Stimulated activated CD4-positive, alpha-beta T cell treated with anti-CD3 and anti-CD28 coated beads, Interleukin-12 subunit alpha, Interleukin-12 subunit beta, amount 100 ng/mL, for 48 hours (primary cell): Measurements from ENCODE around the gene ST6GALNAC3.

Experiments used
- DNase-seq, 3 donors: peaks; one replicate each; pipeline ENCODE4 v3.0.0-alpha.2; 2020; ENCODE audit warnings: low read depth in 2 of 3, low spot score in 1 of 3

ST6GALNAC3 gene

DNA sequence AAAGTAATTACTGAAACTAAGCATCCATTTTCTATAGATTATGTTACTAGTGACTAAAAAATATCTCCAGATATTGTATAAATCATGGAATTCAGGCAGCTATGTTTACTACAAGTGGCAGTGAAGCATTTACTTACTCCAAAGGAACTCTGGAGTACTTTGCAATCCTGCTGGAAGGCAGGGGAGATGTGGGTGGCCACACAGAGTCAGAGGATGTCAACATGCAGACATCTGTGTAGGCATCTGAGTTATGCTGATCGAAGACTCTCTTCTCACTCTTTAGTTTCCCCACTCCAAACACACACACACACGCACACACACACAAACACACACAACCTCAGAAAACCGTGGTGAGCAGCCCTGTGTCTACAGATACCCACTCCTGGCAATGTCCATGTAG, 112.9 kb downstream of the ST6GALNAC3 start:
- no peak for DNase-seq

DNA sequence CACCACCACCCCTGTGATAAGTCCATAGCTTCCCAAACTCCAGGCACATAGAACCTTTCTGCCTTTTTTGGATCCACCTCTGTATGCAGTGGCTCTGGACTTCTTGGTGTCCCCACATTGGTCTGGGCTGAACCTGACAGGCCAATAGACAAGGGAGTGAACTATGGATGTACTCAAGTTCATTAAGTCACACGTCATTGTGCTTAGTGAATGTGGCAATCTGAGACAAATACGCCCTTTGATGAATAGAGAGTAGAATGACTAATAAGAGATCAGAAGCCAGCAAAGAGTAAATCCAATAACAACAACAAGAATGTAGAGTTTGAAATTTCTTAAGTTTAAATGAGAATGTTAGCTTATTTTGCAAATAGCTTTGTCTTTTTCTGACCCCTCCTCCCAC, 114.8 kb downstream of the ST6GALNAC3 start:
- no peak for DNase-seq

DNA sequence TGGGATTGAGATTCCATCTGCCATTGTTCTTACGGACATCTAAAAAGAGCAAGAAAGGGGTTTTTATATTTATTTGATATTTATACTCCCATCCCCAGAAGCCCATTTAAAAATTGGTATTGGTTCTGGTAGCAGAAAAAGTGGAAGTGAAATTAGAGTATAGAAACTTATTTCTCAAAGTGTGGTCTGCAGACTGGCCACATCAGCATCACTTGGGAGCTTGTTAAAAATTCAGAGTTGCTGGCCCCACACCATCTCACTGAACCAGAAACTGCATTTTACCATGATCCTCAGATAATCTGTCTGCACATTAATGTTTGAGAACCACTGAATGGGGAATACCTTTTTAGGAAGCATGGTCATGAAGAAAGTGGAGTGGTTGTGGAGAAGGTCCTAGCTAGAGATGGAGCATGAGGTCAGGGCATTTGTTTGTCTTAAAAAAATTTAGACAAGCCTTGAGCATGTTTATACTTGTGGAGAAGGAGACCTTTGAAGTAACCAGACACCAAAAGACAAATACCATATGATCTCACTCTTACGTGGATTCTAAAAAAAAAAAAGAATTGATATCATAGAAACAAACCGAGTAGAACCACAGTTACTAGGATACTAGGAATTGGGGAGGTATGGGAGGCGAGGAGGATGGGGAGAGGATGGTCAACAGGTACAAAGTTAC, 116.3 kb downstream of the ST6GALNAC3 start:
- no peak for DNase-seq

GRCh38 chr1:76191561-76191960, 117.0 kb downstream of the ST6GALNAC3 start:
- DNase-seq, result no peak

- no peak for DNase-seq
Observed at GRCh38 chr1:76198452-76198851, 123.9 kb downstream of the ST6GALNAC3 start.

- DNase-seq, result no peak
Observed at GRCh38 chr1:76202670-76203069, 128.1 kb downstream of the ST6GALNAC3 start.

DNA sequence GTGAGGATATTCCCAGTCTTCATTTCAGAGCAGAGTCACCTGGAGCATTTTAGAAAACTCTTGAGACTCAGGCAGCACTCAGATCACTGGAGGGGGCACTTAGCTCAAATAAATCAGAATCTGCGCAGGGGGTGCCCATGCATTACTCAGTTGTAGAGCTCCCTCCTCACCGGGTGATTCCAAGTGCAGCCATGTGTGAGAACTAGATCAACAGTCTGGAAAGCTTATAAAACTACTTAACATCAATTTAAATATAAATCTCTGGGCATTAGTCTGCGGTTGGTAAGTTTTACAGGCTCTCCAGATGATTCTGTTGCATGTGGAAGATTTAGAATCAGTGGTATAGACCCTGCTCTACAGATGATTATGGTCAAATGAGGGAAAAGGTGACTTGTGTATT, 128.6 kb downstream of the ST6GALNAC3 start:
- DNase-seq, result no peak

DNA sequence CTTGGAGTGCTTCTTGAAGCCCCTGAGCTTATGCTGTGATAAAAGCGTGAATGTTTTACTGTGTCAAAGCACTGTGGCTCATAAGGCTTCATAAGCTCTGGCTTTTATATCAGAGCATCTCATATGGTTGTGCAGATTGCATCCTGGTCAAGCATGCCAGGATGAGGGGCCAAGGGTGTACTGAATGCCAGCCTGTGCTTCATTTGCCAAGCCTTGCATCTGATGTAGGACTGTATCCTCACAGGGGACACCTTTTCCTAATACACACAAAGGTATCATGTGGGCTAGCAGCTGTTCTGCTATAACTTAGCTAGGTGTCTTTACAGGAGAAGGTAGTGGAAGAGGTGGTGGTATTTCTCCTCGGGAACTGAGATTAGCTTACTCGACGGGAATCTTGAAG, 134.7 kb downstream of the ST6GALNAC3 start:
- DNase-seq, result no peak

GRCh38 chr1:76209648-76210047, 135.1 kb downstream of the ST6GALNAC3 start:
- no peak for DNase-seq

DNA sequence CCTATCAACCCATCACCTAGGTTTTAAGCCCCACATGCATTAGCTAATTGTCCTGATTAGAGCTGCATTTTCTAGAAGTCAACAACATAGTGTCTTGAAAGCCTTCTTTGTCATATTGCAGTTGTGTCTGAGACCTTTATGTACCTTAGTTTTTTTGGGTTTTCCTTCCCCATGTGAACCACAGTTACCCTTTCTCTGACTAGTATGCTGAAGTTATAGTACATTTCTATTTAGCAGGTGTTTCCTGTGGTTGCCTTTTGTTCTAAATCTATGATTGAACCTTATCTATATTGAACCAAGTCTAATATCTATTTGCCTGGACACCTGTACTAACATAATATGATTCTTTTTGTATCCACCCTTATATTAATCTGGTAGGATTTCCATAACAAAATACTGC, 135.6 kb downstream of the ST6GALNAC3 start:
- DNase-seq, result no peak

DNA sequence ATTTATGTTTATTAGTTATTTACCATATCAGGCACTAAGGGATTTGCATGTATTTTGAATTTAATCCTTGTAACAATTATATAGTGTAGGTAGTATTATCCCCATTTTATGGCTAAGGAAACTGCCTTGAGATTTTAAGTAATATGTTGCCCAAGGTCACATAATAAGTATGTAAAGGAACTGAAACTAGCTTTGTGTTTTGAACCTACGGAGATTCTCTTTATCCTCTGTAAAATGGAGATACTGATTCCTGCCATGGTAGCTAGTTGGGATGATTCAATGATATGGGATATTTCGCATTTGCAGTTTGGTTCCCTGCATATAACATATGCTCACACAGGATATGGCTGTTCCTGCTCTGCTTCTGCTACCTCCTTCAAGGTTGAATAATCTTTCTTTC, 144.3 kb downstream of the ST6GALNAC3 start:
- DNase-seq, result no peak

DNA sequence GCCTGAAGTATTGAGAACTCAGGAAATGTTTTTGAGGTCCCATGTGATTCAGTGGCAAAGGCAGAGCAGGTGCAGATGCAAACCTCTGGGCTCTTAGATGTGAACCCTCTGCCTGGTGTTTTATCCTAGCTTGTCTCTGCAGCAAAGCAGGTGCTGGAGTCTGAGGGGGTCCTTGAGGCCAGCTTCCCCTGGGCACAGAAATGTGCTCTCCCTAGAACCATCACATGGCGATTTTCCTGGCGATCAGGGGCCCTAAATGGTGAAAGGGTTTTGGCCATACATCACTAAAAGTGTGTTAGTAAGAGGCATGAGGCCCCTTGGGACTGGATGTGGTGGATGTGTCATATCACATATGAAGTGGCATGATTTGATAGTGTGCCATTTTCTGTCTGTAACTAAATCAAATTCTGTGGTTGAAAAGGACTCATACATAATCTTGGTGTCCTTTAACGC, 144.8 kb downstream of the ST6GALNAC3 start:
- DNase-seq, result peak in 1 of 3 donors; percentile 10

GRCh38 chr1:76224752-76225151, 150.2 kb downstream of the ST6GALNAC3 start:
- DNase-seq, result no peak

GRCh38 chr1:76225526-76225925, 151.0 kb downstream of the ST6GALNAC3 start:
- no peak for DNase-seq

DNA sequence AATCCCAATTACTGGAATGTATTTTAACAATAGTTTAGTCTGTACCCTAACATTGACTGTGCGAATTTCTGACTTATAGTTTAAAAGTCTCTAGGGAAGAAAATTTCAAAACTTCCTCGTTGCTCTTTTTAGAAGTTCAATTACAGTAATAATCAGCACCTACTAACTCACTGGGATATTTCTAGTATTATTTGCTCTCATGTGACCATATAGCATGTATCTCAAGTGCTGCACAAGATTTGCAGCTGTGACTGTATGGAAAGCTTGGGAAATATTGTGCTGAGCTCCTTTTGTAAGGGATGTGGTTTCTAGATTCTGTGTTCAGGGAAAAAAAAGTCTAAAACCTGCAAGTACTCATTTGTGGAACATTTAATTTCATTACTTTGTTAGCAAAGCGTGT, 153.1 kb downstream of the ST6GALNAC3 start:
- no peak for DNase-seq

DNA sequence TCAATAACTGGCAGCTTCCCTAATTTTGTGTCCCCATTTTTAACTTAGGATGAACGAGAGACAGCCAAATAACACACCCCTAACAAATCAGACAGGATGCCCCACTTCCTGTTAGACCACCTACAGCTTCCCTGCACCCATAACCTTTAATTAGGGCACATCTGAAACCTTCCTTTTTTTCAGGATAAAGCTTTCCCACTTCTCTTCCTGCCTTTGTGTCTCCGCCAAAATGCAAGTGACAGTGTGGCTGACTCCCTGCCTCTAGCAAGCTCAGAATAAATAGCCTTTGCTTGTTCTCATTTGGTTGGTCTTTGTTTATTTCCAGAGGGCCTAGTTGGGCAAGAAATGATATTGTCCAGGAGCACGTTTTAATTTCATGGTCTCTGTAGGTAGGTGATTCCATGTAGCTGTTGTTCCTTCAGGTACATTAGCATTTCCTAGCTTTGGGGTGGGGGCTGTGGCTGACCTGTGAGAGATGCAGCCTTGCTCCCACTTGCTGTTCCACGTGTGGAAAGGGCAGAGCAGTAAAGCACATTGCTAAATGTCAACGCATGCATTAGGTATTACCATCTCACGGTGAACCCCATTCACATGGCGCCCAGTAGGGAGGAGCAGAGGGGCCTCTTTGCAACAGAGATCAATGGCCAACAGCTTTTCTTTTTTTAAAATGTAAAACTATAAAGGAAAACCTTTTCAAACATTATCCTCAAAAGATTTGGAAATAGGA, 154.9 kb downstream of the ST6GALNAC3 start:
- DNase-seq, result no peak

DNA sequence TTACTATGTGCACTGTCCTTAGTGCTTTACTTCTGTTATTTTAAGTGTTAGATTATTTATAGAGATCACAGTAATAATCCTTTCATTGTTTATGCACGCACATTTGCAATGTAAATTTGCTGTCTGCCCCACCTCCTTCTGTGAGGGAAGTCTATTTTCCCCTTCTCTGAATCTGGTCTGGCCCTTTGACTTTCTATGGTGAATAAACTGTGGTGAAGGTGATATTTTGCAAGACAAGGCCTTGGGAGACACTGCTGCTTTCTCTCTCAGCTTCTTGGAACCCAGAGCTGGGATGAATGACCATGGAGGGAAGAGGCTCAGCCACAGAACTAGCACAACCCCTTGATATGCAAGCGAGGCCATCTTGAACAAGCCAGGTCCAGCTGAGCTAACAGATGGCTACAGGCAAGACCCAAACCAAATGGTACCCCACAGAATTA, 156.3 kb downstream of the ST6GALNAC3 start:
- no peak for DNase-seq

DNA sequence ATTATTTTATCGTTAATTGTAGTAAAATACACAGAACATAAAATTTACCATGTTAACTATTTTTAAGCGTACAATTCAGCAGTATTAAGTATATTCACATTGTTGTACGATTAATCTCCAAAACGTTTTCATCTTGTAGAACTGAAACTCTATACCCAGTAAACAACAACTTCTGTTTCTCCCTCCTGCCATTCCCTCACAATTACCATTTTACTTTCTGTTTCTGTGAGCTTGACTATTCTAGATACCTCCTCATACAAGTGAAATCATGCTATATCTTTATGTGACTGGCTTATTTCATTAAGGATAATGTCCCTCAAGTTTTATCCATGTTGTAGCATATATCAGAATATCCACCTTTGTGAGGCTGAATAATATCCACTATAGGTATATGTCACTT, 156.8 kb downstream of the ST6GALNAC3 start:
- no peak for DNase-seq

DNA sequence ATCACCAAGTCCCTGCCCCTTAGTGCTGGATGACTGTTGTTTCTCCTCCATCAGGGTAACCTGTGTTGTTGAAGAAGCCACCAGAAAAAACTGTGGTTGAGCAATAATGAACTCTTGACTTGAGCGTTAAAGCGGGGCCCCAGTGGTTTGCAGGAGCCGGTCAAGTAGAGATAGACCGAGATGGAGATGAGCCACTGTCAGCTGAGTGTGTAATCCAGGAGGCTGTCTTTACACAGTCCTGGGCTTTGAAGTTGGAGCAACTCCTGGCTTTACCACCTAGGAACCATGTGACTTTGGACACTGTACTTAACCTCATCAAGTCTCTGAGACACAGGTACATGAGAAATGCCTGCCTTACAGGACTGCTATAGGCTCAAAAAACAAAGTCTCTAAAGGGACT, 158.1 kb downstream of the ST6GALNAC3 start:
- DNase-seq, result no peak

GRCh38 chr1:76234061-76234460, 159.5 kb downstream of the ST6GALNAC3 start:
- no peak for DNase-seq

GRCh38 chr1:76237211-76237610, 162.7 kb downstream of the ST6GALNAC3 start:
- DNase-seq, result no peak

GRCh38 chr1:76238094-76238628, 163.6 kb downstream of the ST6GALNAC3 start:
- DNase-seq, result no peak
